ENCODE results near the gene TCF7L1. TPM values are rescaled to one million over a fixed set of nuclear protein-coding genes. Genes with fewer than 3 reads are reported as not detected.
"Not testable (repeated sequence)": the region's sequence is repeated elsewhere in the genome, so short reads cannot be mapped to it uniquely, and the experiment has no call there.

TCF7L1 gene
- total RNA-seq, 1 donor from 2014 or later, result 15.5 TPM

- DNase-seq (ENCODE audit: low spot score), result peak; percentile 59
Observed at GRCh38 chr2:85277416-85278158, 144.4 kb downstream of the TCF7L1 start.

GRCh38 chr2:85278361-85278760 is 145.2 kb downstream of the TCF7L1 start:
- DNase-seq (ENCODE audit: low spot score), result no peak

- no peak for DNase-seq (ENCODE audit: low spot score)
Observed at GRCh38 chr2:85281553-85281952, 148.4 kb downstream of the TCF7L1 start.

- no peak for DNase-seq (ENCODE audit: low spot score)
Observed at GRCh38 chr2:85282914-85283313, 149.7 kb downstream of the TCF7L1 start.

- no peak for DNase-seq (ENCODE audit: low spot score)
Observed at GRCh38 chr2:85283641-85284040, 150.4 kb downstream of the TCF7L1 start.

- DNase-seq (ENCODE audit: low spot score), result no peak
Observed at GRCh38 chr2:85286918-85287317, 153.7 kb downstream of the TCF7L1 start.

GRCh38 chr2:85287721-85288120 is 154.5 kb downstream of the TCF7L1 start:
- DNase-seq (ENCODE audit: low spot score), result no peak

GRCh38 chr2:85288244-85288725 is 155.1 kb downstream of the TCF7L1 start:
- peak; percentile 69 for DNase-seq (ENCODE audit: low spot score)

- DNase-seq (ENCODE audit: low spot score), result no peak
Observed at GRCh38 chr2:85291425-85292023, 158.3 kb downstream of the TCF7L1 start.

- DNase-seq (ENCODE audit: low spot score), result no peak
Observed at GRCh38 chr2:85302121-85302520, 168.9 kb downstream of the TCF7L1 start.

- no peak for DNase-seq (ENCODE audit: low spot score)
Observed at GRCh38 chr2:85303780-85304531, 170.8 kb downstream of the TCF7L1 start.

GRCh38 chr2:85307527-85307897 is 174.3 kb downstream of the TCF7L1 start:
- no peak for DNase-seq (ENCODE audit: low spot score)

- DNase-seq (ENCODE audit: low spot score), result no peak
Observed at GRCh38 chr2:85308201-85308600, 175.0 kb downstream of the TCF7L1 start.

- DNase-seq (ENCODE audit: low spot score), result peak; percentile 65
Observed at GRCh38 chr2:85308896-85309555, 175.8 kb downstream of the TCF7L1 start.

- no peak for DNase-seq (ENCODE audit: low spot score)
Observed at GRCh38 chr2:85309699-85310321, 176.6 kb downstream of the TCF7L1 start.

GRCh38 chr2:85310330-85310729 is 177.1 kb downstream of the TCF7L1 start:
- DNase-seq (ENCODE audit: low spot score), result no peak

- DNase-seq (ENCODE audit: low spot score), result no peak
Observed at GRCh38 chr2:85312404-85312803, 179.2 kb downstream of the TCF7L1 start.

- no peak for DNase-seq (ENCODE audit: low spot score)
Observed at GRCh38 chr2:85314884-85315242, 181.7 kb downstream of the TCF7L1 start.

- not testable (repeated sequence) for DNase-seq (ENCODE audit: low spot score)
Observed at GRCh38 chr2:85315921-85316320, 182.7 kb downstream of the TCF7L1 start.

- no peak for DNase-seq (ENCODE audit: low spot score)
Observed at GRCh38 chr2:85318222-85319074, 185.3 kb downstream of the TCF7L1 start.

- no peak for DNase-seq (ENCODE audit: low spot score)
Observed at GRCh38 chr2:85319796-85320195, 186.6 kb downstream of the TCF7L1 start.

Data from ureter (tissue), 1 donor.